ENCODE results near the gene TRAPPC2. TPM values are rescaled to one million over a fixed set of nuclear protein-coding genes. Genes with fewer than 3 reads are reported as not detected.

TRAPPC2 gene
- total RNA-seq (ENCODE audit: low replicate concordance) = 15.5 and 21.5 TPM in 2 replicates
- long read RNA-seq, transcript TRAPPC2-201 (5 exons, 2,716 nt) = major isoform, 5 of 13 reads
- long read RNA-seq, partial matches to known transcripts = 1 of 13 reads
- long read RNA-seq, other reads (novel, unspliced or antisense) = 2 of 13 reads

GRCh38 chrX:13734278-13735172, at the start of gene TRAPPC2, which contains the start of gene OFD1:
Gene TRAPPC2, minus strand, starts transcription at chrX:13734620. Its CDS starts 14,657 bp downstream, at chrX:13719963.
Gene OFD1, plus strand, starts transcription at chrX:13734748. Its CDS starts 324 bp downstream, at chrX:13735072.
- H3K9me3 Mint-ChIP-seq = no peaks in the 10 kb centered on the region
- no peaks in the 10 kb centered on the region for H3K27me3 Mint-ChIP-seq
- H3K4me1 Mint-ChIP-seq (ENCODE audit: unreplicated experiment) = peaks cover 5% of the 10 kb centered on the region
- peak; percentile 89 for DNase-seq (ENCODE audit: extremely low spot score, unreplicated experiment)
- peak within 1 kb of the TSS; percentile 92 for H3K4me3 Mint-ChIP-seq
- no peak for TF ChIP-seq CTCF (conservative IDR thresholded peaks at IDR 0.05)
- H3K36me3 Mint-ChIP-seq = peaks cover 12% of the 10 kb centered on the region
- H3K27ac Mint-ChIP-seq = peak within 1 kb of the TSS; percentile 92

DNA sequence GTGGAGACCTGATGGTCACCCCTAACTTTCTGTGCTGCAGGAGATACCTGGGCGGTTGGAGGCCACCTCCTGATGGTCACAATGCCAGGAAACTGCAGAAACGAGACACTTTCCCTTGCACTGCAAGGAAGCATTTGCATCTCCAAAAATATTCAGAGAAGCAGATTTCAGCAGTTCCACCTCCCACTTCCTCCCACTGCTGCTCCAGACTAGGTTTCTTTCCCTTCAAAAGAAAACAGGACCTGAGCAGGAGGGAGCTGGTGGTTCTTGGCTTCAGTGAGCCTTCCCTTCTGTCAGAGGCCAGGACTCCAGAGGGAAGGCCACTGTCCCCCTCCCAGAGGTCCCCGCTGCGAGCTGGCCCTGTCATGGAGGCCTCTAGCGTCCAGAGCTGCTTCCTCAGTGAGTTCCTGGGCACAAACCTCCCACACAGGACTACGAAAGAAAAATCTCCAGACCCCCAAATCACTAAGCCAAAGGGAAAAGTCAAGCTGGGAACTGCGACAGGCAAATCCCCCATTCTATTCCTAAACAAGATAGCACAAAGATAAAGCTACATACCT, 46.5 kb upstream of the TRAPPC2 start:
- Mint-ChIP-seq H3K4me3 (no peak overlapping the region), H3K36me3 (no peaks in the 10 kb centered on the region), H3K27ac (no peak overlapping the region), H3K27me3 (peaks cover 2% of the 10 kb centered on the region), H3K9me3 (no peaks in the 10 kb centered on the region), H3K4me1 (ENCODE audit: unreplicated experiment) (peaks cover 3% of the 10 kb centered on the region)
- no peak for DNase-seq (ENCODE audit: extremely low spot score, unreplicated experiment)
- TF ChIP-seq CTCF (conservative IDR thresholded peaks at IDR 0.05) = no peak

GRCh38 chrX:13778916-13779315, 44.5 kb upstream of the TRAPPC2 start:
- no peak for DNase-seq (ENCODE audit: extremely low spot score, unreplicated experiment)
- no peaks in the 10 kb centered on the region for H3K4me1 Mint-ChIP-seq (ENCODE audit: unreplicated experiment)
- no peak overlapping the region for H3K27ac Mint-ChIP-seq
- no peaks in the 10 kb centered on the region for H3K27me3 Mint-ChIP-seq
- no peak for TF ChIP-seq CTCF (conservative IDR thresholded peaks at IDR 0.05)
- no peak overlapping the region for H3K4me3 Mint-ChIP-seq
- H3K36me3 Mint-ChIP-seq = peaks cover 6% of the 10 kb centered on the region
- no peaks in the 10 kb centered on the region for H3K9me3 Mint-ChIP-seq

GRCh38 chrX:13776387-13776786, 42.0 kb upstream of the TRAPPC2 start:
- Mint-ChIP-seq H3K9me3 (no peaks in the 10 kb centered on the region), H3K27ac (no peak overlapping the region), H3K27me3 (no peaks in the 10 kb centered on the region), H3K4me3 (no peak overlapping the region), H3K4me1 (ENCODE audit: unreplicated experiment) (no peaks in the 10 kb centered on the region), H3K36me3 (peaks cover 13% of the 10 kb centered on the region)
- no peak for DNase-seq (ENCODE audit: extremely low spot score, unreplicated experiment)
- TF ChIP-seq CTCF (conservative IDR thresholded peaks at IDR 0.05) = no peak

- DNase-seq (ENCODE audit: extremely low spot score, unreplicated experiment) = no peak
- H3K27ac Mint-ChIP-seq = no peak overlapping the region
These were observed 41.4 kb upstream of the TRAPPC2 start for GRCh38 chrX:13775837-13776236.

More at GRCh38 chrX:13775837-13776236, 41.4 kb upstream of the TRAPPC2 start:
- H3K9me3 Mint-ChIP-seq = no peaks in the 10 kb centered on the region
- peaks cover 13% of the 10 kb centered on the region for H3K36me3 Mint-ChIP-seq
- H3K27me3 Mint-ChIP-seq = no peaks in the 10 kb centered on the region
- H3K4me3 Mint-ChIP-seq = no peak overlapping the region
- TF ChIP-seq CTCF (conservative IDR thresholded peaks at IDR 0.05) = no peak
- no peaks in the 10 kb centered on the region for H3K4me1 Mint-ChIP-seq (ENCODE audit: unreplicated experiment)

All from type B pancreatic cell (in vitro differentiated cells).